ENCODE data around the gene NCOA7.

DNA sequence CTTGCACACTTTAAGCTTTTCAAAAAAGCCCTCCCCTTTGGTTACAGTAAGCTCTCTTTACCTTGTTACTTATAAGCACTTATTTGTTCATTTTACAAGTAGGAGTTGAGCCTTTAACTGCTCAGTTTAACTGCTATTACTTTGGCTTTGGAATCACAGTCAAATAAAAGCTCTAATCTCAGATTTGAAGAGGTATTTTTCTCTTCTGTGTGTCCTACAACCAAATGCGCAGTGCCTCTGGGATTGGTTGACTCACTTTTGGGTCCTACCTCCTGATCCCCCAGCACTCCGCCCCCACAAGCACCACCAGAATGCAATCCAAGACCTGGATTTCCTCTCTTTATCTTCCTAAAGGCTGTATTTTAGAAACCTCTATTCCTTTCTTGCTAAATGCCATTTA is 2.5 kb downstream of the NCOA7 start:
- TF ChIP-seq, protein P1, sequence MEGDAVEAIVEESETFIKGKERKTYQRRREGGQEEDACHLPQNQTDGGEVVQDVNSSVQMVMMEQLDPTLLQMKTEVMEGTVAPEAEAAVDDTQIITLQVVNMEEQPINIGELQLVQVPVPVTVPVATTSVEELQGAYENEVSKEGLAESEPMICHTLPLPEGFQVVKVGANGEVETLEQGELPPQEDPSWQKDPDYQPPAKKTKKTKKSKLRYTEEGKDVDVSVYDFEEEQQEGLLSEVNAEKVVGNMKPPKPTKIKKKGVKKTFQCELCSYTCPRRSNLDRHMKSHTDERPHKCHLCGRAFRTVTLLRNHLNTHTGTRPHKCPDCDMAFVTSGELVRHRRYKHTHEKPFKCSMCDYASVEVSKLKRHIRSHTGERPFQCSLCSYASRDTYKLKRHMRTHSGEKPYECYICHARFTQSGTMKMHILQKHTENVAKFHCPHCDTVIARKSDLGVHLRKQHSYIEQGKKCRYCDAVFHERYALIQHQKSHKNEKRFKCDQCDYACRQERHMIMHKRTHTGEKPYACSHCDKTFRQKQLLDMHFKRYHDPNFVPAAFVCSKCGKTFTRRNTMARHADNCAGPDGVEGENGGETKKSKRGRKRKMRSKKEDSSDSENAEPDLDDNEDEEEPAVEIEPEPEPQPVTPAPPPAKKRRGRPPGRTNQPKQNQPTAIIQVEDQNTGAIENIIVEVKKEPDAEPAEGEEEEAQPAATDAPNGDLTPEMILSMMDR (conservative IDR thresholded peaks at IDR 0.05) = no peak
- no peak for TF ChIP-seq EZH2 (IDR thresholded peaks at IDR 0.05; ENCODE audit: low read depth)

Measured in PC-9 (cell line).